Stimulated activated CD8-positive, alpha-beta memory T cell treated with anti-CD3 and anti-CD28 coated beads, Interleukin-7, amount 100 ng/mL, for 48 hours (primary cell): ENCODE measurements around the gene PRKCD.

ENCODE experiments used
- DNase-seq, 2 donors: peaks; one replicate each; pipeline ENCODE4 v3.0.0-alpha.2; 2020; ENCODE audit warnings: low read depth in 1 of 2; ENCODE audit errors: extremely low read depth in 1 of 2

PRKCD gene

DNA sequence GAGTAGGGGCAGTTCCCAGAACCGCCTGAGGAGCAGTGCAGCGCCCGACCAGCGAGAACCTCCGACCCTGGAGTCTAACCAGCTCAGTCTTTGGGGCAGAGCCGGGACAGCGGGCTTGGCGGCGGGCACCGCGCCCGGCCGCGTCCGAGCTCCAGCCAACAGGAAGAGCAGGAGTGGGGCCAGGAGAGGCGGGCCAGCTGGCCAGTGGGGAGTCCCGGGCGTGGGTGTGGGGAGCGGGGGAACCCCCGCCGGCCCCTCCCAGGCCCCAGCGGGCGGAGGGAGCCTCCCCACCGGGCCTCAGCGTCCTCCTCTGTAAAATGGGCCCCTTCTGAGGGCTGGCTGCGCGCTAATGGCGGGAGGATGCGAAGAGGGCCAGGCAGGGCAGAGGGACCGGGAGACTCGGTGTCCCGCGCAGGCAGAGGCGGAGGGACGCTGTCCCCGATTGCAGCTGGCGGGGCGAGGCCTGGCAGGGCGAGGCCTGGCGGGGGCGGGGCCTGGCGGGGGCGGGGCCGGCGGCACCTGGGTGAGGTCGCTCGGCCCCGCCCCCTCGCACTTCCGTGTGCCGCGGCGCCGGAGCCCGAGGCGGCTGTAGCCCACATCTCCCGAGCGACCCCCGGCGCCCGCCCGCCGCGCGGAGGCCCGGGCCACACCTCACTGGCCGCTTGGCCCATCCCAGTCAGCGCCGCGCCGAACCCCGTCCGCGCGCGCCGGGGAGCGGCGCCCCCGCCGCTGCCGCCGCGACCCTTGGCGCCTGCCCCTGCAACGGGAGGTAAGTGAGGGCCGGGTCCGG is at the start of gene PRKCD:
Gene PRKCD, plus strand, starts transcription at position 550 of the 790 bp plus-strand sequence. CDS start 17,214 bp downstream, outside the sequence.
- peak; percentile 54 to 59 for DNase-seq

DNA sequence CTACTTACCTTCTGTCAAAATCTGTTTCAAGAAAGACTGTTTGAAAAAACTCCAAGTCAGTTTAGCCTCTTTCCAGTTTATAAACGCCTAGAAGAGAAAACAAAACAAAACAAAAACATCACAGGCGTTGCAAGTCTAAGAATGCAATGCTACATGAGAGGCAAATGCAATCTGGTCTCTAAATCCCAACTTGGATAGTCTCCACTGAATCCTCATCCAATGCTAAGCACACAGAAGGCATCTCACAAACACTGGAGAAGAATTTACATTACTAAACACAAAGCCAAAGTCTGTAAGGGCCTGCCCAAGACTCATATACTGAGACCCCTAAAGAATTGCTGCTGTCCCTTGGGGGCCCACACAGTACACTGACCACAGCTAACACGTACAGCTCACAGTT is 49.2 kb upstream of the PRKCD start:
- DNase-seq = no peak

DNA sequence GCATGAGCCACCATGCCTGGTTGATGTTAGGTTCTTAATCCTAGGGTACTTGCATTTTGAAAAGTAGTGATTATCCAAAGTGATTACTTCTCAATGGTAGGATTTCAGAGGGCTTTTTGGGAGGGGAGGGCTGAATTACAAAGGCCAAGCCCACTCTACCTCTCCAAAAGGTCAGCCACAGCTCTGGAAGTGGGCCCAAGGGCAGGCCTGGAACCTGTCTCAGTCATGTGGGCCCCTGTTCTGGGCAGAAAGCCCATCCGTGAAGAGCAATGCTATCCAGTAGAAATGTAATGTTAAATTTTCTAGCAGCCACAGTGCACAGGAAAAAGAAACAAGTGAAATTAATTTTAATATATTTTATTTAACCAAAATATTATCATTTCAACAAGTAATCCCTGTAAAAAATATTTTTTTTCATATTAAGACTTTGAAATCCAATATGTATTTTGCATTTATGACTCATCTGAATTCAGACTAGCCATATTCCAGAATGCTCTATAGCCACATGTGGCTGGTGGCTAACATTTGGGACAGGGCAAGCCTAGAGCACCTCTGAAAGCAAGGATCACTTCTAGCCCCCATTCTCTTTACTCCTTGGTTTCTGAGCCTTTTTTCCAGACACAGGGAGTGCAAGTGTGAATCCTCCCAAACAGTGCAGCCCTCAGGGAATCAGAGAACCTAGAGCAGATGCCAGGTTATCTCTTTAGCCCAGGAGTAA is 47.6 kb upstream of the PRKCD start:
- no peak for DNase-seq

DNA sequence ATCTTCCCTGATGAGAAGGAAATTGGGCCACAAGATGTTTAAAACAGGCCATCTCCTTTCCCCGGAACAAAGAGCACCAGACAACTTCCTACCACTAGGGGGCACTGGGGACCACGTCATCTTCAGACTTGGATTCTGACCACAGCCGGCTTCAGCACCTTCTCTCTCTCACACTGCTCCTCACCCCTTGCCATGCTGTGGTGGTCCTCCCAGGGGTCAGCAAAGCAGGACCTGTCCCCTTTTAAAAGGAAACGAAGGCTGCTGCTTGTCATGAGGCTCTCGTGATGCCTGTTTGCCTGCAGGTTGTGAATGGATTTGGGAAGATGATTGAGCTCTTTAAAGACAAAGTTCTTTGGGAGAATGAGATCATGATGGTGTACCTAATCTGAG is 47.0 kb upstream of the PRKCD start:
- DNase-seq = peak; percentile 45 to 76

DNA sequence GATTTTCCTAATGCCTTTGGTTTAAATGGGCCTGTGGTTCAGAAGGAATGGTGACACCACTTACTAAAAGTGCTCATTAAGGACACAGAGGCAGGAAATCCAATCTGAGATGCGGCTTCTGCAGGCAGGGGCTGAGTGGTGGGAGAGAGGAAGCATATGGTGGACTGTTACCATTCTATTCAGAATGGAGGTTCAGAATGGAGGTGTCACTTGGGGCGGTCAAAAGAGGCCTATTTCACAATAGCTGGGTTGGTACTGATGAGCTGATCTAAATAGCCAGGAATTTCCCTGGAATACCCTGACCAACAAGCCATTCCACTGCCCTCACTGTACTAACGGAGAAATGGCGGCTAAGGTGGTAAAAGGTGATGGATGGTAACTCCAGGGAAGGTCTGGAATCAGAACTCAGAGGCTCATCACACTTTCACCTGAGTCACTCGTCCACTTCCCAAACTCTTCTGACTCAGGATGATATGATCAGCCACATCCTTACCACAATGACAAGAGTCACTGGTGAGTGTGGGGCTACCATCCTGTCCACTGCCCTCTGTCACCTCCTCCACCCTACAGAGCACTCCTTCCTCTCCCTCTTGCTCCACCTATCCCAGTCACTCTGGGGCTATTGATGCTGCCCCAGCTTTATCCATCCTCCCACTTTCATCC is 46.5 kb upstream of the PRKCD start:
- DNase-seq = peak in 1 of 2 donors; percentile 29

DNA sequence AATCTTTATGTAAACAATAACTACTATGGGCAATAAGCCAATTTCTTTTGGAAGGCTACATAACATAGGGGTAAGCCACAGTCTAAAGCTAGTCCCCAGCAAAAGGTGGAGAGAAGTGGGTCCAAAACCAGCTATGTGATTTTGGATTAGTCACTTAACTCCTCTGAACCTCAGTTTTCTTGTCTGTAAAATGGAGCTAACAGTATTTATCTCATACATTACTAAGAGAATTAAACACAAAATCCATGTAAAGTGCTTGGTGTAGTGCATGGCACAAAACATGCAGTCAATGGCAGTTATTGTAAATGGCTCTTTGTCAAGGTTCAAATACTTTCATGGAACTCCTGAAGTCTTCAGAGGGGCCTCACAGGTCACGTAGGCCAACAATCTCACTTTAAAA is 44.1 kb upstream of the PRKCD start:
- no peak for DNase-seq

DNA sequence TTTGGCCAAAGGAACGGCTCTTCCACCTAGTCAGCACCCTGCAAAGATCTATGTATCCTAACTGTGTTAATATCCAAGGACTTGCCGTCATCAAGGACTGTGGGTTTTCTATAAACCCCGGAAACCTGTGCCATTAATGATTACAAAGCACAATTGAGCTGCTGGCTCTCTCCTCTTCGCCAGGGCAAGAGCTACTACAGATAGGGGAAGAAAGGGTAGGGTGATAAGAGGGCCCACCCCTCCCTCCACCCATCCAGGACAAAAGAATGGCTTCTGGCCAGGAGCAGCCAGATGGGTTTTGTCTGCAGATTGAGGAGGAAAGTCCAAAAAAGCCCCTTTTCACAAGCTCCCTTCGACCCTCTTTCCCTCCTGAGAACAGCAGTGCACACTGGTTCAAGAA is 40.7 kb upstream of the PRKCD start:
- no peak for DNase-seq

DNA sequence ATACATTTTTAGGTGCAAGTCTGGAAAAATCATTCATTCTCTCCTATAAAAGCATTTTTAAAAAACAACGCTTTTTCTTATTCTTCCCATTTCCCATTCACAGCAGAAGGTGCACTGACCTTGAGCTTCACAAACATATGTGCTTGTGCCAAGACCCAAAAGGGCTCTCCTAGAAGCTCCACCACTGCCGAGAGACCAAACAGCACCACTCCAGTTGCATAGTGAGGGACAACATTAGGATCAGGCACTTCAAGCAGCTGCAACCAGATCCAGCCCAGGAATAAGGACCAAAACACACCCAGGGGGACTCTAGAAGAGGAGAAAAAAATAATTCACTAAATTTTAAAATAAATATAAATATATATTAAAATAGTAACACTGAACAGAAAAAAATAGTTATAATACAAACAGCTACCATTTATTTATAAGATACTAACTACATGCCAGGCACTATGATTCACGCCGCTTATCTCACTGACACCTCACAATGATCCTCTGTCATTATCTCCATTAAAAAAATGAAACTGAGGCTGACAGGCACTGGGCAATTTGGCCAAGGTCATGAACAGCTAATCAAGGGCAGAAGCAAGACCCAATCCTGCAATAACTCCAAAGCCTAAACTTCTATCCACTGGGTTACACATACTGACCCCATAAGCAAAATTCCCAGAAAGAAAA is 38.6 kb upstream of the PRKCD start:
- DNase-seq = no peak

DNA sequence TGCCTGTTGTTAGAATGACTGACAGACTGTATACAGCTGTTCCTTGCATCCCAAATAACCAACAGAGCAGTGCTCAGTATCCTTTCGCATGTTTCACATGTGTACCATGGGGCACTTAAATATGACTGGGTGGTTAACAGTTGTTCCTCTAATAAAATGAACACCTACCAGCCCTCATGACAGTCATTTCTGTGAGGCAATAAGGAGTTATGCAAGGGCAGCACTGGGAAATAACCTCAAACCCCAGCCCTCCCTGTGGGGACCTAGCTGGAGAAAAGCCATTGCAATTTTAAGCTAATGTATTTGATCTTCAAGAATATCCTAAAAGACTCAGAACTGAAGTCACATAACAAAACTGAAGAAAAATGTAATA is 38.1 kb upstream of the PRKCD start:
- no peak for DNase-seq

DNA sequence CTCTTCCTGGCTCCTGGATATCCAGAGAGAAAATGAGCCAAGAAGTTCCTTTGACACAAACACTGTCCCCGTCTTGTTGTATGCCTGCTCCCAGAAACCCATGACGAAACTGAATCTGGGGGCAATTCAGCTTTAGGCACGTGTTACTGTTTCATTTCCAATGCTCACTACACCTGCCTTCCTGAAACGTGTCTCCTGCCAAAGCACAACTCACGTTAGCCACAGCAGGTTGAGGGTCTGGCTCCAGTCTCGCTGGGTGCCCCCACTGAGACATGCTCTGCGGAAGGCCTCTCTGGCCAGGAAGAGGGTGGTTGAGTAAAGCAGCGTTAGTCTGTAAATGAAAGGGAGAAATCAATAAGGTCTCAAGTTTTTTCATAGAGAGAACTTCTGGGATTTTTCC is 37.5 kb upstream of the PRKCD start:
- no peak for DNase-seq

DNA sequence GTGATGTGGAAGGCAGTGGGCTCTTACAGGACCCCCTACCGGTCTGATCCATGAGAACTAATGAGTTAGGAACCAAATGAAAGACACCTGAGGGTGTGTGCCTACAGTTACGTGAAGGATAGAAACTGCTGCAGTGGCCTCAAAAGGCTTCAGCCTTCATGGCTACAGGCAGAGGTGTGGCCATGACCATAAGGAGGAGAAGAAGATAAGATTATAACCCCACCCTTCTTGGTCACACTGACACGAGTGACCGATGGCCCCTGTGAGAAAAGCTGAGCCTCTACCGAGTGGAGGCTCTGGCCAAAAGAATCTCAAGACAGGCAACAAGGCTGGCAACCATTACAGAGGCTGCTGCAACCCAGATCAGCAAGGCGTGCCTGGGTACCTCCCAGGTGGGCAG is 37.1 kb upstream of the PRKCD start:
- no peak for DNase-seq

DNA sequence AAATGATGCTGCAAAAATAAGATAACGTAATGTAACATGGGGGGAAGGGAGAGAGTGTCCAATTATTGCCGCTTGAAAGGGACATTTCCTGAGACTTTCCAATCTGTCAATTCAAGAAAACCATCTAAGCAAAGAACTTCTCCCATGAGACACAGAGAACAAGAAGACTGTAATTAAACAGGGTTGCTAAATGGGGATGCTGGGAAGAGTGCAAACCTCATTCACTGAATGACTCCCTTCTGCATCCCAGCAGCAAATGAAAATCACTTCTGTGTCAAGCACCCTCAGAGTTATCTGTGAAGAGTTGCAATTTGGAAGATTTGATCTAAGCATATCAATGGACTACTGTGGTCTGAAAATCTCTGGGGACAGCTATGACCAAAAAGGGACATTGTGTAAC is 34.4 kb upstream of the PRKCD start:
- no peak for DNase-seq

DNA sequence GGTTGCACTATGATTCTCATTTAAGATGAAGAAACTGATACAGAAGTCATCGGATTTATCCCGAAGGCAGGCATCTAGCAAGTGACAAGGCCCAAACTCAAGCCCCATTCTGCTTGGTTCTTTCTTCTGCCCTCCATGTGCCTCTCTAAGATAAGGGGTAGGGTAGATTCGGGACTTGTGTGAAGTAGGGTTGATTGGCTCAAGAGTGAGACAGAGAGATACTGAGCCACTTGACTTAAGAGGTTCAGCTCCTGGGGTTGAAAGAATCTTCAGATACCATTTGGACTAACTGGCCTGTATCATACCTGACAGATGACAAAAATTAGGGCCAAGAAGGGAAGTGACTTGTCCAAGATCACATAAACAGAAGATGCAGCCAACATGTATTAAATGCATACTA is 31.7 kb upstream of the PRKCD start:
- no peak for DNase-seq

DNA sequence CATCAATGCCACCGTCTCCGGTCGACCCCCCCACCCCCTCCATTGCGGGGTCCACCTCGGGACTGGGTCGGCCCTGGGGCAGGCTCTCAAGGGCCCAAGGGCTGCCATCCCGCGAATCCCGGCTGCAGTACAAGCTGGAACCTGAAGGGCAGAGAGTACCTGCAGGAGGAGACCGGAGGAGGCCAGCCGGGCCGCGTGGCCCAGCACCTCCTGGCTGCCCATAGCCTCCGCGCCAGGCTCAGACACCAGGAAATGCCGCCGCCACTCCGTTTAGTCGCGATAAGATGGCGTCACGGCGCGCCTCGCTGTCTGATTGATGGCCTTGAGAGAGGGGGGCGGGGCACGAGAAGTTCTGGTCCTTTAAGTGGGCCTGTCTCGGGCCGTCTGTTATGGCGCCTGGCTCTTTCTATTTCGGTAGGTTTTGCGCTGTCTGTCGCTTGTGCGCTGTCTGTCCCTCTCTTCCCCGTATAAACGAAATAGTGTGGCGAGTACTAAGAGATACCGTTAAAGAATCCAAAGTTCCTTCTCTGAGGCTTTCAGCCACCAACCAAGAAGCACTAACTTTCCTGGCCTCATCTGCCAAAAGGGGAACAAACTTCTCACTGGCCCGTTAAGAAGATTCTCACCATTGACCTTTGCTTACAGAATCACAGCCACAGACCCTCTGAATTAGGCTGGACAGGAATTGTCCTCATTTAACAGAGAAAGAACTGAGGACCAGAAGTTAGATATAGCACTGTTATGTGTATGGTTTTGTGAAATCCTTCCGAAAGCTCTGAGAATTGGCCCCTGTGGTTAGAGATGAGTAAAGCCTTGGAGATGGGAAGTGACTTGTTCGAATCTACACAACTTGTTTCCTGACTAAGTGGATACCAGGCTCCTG is 30.6 kb upstream of the PRKCD start, which contains the start of gene RFT1:
Gene RFT1, minus strand, starts transcription at position 257 of the 883 bp plus-strand sequence. Its CDS starts 35 bp downstream, at position 222.
- DNase-seq = peak; percentile 91 to 96

DNA sequence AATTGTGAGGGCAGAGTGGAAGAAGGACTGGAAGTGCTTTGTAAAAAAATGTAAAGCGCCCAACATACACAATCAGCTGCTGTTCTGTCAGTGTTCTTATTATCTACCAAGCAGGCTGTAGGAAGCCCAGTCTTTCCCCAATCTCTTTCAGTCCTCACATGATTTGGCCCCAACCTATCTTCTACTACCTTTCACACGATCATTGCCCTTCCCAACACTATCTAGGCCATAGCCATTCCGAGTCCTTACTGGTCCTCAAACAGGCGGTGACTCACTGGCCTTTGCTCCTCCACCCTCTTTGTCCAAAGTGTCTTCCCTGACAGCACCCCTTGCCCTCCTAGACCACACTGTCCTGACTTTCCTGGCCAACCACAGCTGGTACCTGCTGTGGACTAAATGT is 29.9 kb upstream of the PRKCD start:
- DNase-seq = no peak

DNA sequence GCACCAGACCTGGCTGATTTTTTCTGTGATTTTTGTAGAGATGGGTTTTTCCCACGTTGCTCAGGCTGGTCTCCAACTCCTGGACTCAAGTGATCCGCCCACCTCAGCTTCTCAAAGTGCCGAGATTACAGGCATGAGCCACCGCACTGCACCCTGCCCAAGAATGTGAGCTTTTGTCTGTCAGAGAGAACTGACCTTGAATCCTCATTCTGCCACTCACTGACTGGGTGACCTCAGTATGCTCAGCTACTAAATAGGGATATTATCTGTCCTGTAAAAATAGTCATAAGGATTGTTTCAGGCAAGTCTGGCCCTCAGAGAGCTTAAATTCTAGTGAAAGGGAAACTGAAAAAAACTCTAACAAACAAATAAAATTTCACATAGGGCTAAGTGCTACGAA is 28.7 kb upstream of the PRKCD start:
- no peak for DNase-seq

DNA sequence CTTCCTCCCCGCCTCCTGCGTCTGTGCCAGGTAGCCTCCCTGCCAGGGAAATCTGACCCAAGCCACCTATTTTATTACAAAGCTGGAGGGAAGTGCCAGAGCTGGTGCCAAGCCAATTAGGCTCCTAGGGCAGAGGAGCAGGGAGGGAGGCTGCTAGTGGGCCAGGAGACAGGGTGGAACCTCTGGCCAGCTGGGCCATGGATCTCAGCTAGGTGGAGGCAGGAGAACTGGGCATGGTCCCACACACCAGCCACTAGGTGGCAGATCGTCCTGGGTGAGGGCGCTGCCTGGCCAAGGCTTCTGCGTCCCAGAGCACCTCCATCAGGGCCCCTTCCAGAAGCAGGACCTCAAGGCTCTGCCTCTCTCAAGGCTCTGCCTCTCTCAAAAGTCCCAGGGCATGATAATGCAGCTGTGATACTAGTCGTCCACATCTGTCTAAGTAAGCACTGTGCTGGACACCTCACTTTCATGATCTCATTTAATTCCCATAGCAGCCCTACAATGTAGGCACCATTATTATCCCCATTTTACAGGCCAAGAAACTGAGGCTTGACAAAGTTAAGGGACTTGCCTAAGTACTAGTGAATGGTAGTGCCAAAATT is 26.3 kb upstream of the PRKCD start:
- peak; percentile 23 to 47 for DNase-seq

DNA sequence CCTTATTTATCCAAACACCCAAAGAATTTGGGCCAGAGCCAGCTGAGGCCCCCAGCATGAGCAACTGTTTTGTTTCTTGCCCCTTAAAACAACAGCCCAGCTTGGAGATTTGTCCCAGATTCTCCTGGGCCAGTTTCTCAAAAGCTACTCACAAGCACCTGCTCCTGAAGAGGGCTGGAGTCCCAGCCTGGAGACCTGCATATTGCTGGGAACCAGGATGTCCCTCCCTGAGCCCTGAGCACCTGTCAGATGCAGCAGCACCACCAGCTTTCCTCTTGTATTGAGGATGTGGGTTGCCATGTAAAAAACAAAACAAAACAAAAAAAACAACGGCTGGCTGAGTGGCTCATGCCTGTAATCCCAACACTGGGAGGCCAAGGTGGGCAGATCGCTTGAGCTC is 23.8 kb upstream of the PRKCD start:
- DNase-seq = no peak

DNA sequence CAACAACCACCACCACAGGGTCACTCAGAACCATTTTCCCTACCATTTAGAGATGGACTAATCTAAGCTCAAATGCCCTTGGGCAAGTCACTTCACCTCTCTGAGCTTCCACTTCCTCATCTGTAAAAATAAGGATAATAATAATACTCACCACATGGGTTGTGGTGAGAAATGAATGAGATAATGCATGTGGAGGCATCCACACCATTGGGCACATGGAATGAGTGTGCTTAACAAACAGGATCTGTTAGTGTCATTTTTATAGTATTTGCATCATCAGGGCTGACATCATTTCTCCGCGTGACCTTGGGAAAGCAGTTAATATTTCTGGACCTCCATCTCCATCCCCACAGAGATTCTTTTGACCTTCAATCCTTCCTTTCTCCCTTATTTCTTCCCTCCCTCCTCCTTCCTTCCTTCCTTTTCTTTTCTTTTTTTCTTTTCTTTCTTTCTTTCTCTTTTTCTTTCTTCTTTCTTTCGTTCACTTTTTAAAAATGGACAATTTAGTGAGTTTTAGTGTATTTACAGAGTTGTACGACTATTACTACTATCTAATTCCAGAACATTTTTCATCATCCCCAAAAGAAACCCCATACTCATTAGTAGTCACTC is 23.1 kb upstream of the PRKCD start:
- no peak for DNase-seq
